Stomach (tissue), 4 donors: ENCODE results near the gene DYNC1I2.

ENCODE experiments used
- EP300 ChIP-seq: sonication (generic); formaldehyde crosslinking; IDR thresholded peaks from one replicate; pipeline ENCODE4 v1.6.1; 2017; ENCODE audit warnings: antibody characterized with exemption
- POLR2AphosphoS5 ChIP-seq, 3 donors: sonication (generic); formaldehyde crosslinking; IDR thresholded peaks; one replicate each; pipeline ENCODE4 v1.6.1; 2016; ENCODE audit warnings: antibody characterized with exemption in 3 of 3

DNA sequence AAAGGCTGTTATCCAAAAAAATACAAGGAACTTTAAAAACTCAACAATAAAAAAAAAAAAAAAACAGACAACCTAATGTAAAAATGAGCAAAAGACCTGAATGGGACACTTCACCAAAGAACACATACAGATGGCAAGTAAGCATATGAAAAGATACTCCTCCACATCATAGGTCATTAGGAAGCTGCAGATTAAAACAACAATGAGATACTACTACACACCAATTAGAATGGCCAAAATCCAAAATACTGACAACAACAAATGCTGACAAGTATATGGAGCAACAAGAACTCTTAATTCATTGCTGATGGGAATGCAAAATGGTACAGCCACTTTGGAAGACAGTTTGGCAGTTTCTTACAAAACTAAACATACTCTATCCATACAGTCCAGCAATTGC lies 84.2 kb downstream of the DYNC1I2 start:
- no peak for TF ChIP-seq POLR2AphosphoS5 (IDR thresholded peaks at IDR 0.05)
- no peak for TF ChIP-seq EP300
